Mucosa of stomach (tissue), 1 donor: ENCODE measurements around the gene CENPO.

Experiments
- H3K27me3 ChIP-seq: one replicate; pipeline ENCODE4 v1.7.0; 2013; ENCODE audit warnings: mild to moderate bottlenecking, low read length; ENCODE audit not compliant: control insufficient read depth, insufficient read depth
- H3K36me3 ChIP-seq: one replicate; pipeline ENCODE4 v1.7.0; 2013; ENCODE audit warnings: low read length; ENCODE audit not compliant: control insufficient read depth, insufficient read depth
- H3K4me1 ChIP-seq: one replicate; pipeline ENCODE4 v1.7.0; 2013; ENCODE audit warnings: mild to moderate bottlenecking, low read length; ENCODE audit not compliant: control insufficient read depth, insufficient read depth
- H3K4me3 ChIP-seq: one replicate; pipeline ENCODE4 v1.7.0; 2013; ENCODE audit warnings: low read length
- H3K9ac ChIP-seq: one replicate; pipeline ENCODE4 v1.7.0; 2013; ENCODE audit warnings: mild to moderate bottlenecking, low read length, moderate library complexity
- H3K9me3 ChIP-seq: one replicate; pipeline ENCODE4 v1.7.0; 2013; ENCODE audit warnings: mild to moderate bottlenecking, low read length, moderate library complexity; ENCODE audit not compliant: control insufficient read depth
- donor health status: Pancreatic carcinoma.

Gene CENPO

DNA sequence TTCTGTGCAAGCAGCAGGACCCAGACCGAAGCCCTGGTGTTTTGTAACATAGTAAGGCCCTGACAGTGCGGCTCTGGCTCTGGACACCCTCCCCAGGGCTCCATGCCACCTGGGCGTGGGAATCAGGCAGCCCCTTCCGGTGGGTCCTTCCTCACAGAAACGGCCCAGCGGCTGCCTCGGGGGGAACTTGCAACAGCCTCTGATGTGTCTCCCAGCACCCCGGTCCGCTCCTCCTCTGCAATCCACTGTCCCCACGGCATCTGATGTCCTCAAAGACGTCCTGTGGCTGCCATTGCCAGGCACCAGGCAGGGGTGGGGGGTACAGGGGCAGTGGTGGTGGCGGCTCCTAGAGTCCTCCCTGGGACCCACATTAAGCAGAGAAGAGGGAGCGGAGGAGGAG is 58.8 kb downstream of the CENPO start:
- Histone ChIP-seq H3K4me1 (no peaks in the 10 kb centered on the region), H3K9ac (no peak overlapping the region), H3K27me3 (no peaks in the 10 kb centered on the region), H3K9me3 (no peaks in the 10 kb centered on the region), H3K4me3 (no peak overlapping the region), H3K36me3 (no peaks in the 10 kb centered on the region)

DNA sequence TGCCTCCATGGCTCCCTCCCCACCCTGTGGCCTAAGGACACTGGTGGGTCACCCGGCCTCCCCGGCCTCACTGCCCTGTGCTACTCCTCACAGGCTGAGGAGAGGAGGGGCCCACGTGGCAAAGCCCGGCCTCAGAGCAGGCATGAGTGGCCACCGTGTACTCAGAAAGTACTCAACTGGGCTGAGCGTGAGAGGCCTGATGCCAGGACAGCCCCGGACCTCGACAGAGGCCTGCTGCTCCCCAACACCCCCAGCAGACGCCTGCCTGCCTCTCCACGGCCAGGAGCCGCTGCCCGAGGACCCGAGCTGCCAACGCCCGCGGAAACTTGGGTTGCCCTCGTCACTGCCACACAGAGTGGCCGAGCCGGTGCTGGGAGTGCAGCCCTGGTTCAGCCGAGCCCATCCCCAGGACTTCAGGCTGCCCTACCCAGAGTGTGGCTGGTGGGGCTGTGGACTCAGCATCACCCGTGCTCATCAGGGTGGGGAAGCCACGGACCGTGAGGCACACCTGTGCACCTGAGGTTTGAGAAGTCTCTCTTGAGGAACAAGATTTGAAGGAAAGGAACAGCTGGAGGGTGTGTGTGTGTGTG is 59.3 kb downstream of the CENPO start:
- Histone ChIP-seq H3K9me3 (no peaks in the 10 kb centered on the region), H3K27me3 (no peaks in the 10 kb centered on the region), H3K4me3 (no peak overlapping the region), H3K4me1 (no peaks in the 10 kb centered on the region), H3K36me3 (no peaks in the 10 kb centered on the region), H3K9ac (no peak overlapping the region)

DNA sequence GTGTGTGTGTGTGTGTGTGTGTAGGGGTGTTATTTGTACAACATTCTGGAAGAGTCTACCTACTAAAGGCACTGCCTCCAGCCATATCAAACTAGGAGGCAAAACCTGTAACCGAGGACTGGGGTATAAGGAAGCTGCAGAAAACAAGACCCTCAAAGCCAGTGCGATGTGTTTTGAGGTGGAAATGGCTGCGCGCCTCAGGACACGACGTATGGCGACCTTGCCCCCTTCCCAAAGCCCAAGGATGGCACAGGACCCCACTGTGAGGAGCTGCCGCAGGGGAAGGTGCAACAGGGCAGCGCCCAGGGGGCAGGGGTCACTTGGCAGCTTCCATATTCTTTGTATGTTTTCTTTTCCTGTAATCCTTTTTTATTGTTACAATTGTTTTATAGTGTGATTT is 59.8 kb downstream of the CENPO start:
- Histone ChIP-seq H3K4me3 (no peak overlapping the region), H3K36me3 (no peaks in the 10 kb centered on the region), H3K9me3 (no peaks in the 10 kb centered on the region), H3K4me1 (no peaks in the 10 kb centered on the region), H3K27me3 (no peaks in the 10 kb centered on the region), H3K9ac (no peak overlapping the region)

DNA sequence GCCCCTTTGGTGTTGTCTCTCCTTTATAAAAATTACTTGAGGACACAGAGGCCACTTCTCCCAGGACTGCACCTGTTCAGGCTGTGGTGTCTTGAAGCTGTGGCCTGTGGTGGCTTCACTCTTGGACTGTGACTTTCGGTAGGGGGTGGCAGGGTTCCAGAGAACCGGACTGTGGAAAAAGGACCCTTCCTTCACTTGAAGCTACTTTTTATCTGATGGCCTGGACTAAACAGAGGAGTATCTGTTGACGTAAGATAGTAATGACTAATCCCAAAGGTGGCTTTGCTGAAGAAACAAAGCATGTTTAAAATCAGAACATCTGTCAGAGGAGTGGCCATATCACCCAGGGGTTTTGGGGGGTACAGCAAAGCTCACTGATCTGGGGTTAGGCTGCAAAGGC is 60.8 kb downstream of the CENPO start:
- Histone ChIP-seq H3K4me1 (no peaks in the 10 kb centered on the region), H3K27me3 (no peaks in the 10 kb centered on the region), H3K4me3 (no peak overlapping the region), H3K36me3 (no peaks in the 10 kb centered on the region), H3K9ac (no peak overlapping the region), H3K9me3 (no peaks in the 10 kb centered on the region)

DNA sequence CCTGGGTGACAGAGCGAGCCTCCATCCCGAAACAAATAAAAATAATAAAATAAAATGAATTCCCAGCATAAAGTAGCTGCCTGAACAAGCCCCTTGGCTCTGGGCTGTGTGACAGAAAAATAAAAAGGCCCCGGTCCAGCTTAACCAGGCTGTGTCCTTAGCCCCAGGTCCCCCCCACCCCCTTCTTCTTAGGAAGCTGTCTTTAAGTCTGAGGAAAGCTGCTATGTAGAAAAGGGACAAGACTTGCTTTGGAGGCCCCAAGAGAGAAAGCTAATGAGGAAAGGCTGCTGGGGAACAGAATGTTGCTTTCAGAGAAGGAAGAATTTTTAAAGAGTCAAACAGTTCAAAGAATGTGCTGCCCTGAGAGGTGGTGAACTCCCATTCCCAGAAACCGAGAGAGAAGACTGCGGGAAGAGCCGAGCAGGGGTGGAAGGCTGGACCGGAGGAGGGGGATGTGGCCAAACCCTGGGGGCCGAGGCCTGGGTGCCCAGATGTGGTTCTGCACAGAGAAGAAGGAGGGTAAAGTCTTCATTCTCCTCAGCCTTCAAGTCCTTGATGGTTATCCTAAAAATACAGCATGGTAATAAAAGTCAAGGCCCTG is 61.9 kb downstream of the CENPO start:
- no peaks in the 10 kb centered on the region for H3K9me3 ChIP-seq
- no peak overlapping the region for H3K4me3 ChIP-seq
- H3K4me1 ChIP-seq, result no peaks in the 10 kb centered on the region
- no peaks in the 10 kb centered on the region for H3K27me3 ChIP-seq
- no peaks in the 10 kb centered on the region for H3K36me3 ChIP-seq
- no peak overlapping the region for H3K9ac ChIP-seq

DNA sequence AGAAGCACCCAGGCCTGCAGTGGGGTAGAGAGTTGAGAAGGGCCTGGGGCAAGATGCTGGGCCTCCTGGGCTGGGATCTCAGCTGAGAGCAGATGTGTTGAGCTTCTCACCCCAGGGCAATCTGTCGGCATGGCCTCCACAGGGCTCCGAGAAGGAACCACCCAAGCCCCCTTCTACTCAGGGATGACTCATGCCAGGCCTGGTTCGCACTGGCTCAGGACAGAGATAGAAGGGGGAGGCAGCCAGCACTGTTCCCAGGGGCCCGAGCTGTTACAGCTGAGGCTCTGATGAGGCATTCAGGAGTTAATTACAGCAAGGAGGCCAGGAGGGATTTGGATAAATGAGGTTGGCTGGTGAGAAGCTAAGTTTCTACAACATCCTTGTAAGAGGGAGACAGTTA is 62.5 kb downstream of the CENPO start:
- no peaks in the 10 kb centered on the region for H3K4me1 ChIP-seq
- H3K9ac ChIP-seq, result no peak overlapping the region
- H3K9me3 ChIP-seq, result no peaks in the 10 kb centered on the region
- no peaks in the 10 kb centered on the region for H3K27me3 ChIP-seq
- H3K4me3 ChIP-seq, result no peak overlapping the region
- H3K36me3 ChIP-seq, result no peaks in the 10 kb centered on the region

DNA sequence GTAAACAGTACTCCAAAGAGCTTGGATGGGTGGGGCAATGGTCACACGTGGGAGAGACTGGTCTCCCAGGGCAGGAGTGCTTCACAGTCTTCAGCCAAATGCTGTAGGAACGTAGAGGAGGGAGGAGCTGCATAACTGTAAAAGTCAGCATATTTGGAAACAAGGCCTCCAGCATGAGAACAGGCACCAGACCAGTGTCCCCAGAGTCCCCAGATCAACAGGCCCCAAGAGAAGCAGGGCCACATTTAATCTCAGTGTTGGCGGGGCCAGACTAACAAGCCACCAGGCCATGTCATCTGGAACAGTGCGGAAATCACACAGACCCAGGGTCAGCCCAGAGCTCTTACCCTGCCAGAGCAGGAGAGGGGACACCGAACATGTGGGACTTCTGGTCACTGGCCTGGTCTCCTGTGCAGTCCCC is 63.6 kb downstream of the CENPO start:
- Histone ChIP-seq H3K4me3 (no peak overlapping the region), H3K4me1 (no peaks in the 10 kb centered on the region), H3K27me3 (no peaks in the 10 kb centered on the region), H3K36me3 (no peaks in the 10 kb centered on the region), H3K9ac (no peak overlapping the region), H3K9me3 (no peaks in the 10 kb centered on the region)

DNA sequence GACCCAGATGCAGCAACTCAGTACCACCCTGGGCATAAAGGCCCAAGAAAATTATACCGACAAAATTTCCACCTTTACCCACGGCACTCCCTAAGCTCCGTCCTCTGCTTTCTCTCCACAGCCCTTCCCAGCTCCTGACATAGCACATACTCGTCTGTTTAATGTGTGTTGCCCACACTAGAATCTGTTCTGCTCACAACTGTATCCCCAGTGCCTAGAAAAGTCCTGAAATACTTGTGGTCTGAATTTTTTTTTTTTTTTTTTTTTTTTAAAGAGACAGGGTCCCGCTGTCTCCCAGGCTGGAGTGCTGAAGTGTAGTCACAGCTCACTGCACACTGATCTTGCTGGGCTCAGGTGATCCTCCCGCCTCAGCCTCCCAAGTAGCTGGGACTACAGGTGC is 64.5 kb downstream of the CENPO start:
- Histone ChIP-seq H3K27me3 (no peaks in the 10 kb centered on the region), H3K4me1 (no peaks in the 10 kb centered on the region), H3K9me3 (no peaks in the 10 kb centered on the region), H3K36me3 (no peaks in the 10 kb centered on the region), H3K9ac (no peak overlapping the region), H3K4me3 (no peak overlapping the region)

DNA sequence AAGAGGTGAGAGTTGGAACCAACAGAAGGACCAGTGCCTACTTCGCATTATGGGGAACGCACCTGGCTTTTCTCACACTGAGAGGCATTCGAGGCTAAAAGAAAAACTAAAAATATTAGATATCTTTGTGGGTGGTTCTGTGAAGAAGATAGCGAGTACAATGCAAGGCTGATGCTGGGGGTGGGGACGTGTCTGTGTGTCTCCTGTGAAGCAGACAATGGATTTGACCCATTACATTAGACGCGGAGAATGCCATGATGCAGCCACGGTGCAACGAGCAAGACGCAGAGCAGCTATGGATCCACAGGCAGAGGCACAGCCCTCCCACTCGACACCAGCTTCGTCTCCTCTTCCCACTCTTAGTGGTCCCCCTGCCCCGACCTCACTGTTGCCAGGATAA is 65.8 kb downstream of the CENPO start:
- Histone ChIP-seq H3K27me3 (no peaks in the 10 kb centered on the region), H3K4me1 (no peaks in the 10 kb centered on the region), H3K9me3 (no peaks in the 10 kb centered on the region), H3K9ac (no peak overlapping the region), H3K4me3 (no peak overlapping the region), H3K36me3 (no peaks in the 10 kb centered on the region)

DNA sequence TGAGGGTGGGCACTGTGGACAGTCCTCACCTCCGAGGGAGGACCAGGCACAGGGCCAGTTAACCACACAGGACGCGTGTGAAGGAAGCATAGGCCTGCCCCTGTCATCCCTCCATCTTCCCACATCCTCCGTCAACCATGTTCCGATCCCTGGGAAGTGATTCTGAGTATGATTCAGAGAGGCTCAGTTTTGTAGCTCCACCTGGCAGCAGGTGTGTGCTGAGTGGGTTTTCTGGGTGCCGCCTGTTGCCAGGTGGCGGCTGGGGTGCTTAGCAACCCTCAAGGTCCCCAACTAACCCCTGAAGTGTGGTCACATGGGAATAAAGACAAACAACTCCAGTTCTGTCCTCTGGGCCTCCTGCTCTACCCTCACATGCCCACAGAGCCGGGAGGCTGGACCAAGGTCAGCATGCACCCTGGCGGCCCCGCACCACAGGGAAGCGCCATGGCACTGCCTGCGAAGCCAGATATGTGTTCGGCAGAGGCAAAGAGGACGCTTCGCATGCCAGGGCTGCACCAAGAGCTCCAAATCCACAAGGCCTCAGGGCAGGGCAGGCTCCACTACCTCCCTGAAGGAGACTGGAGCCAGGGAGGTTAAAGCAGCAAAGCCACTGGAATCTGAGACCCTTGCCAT is 66.9 kb downstream of the CENPO start:
- Histone ChIP-seq H3K9me3 (no peaks in the 10 kb centered on the region), H3K9ac (no peak overlapping the region), H3K4me3 (no peak overlapping the region), H3K27me3 (no peaks in the 10 kb centered on the region), H3K4me1 (no peaks in the 10 kb centered on the region), H3K36me3 (no peaks in the 10 kb centered on the region)

DNA sequence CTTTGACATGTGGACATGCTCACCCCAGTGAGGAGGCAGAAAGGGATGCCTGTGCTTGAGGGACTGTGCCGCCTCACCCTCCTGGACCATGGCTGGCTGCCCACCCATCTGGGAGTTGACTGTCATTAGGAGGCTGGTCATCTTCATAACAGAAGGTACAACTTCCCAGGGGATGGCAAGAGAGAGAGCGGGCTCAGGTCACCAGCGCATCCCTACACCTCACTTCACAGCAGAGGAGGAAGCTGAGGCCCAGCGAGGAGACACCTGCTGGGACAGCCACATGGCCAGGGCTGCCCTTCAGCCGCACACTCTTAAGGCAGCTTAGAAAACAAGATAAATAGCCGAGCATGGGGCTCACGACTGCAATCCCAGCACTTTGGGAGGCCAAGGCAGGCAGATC is 67.4 kb downstream of the CENPO start:
- H3K9ac ChIP-seq, result no peak overlapping the region
- no peaks in the 10 kb centered on the region for H3K27me3 ChIP-seq
- H3K9me3 ChIP-seq, result no peaks in the 10 kb centered on the region
- H3K4me1 ChIP-seq, result no peaks in the 10 kb centered on the region
- H3K36me3 ChIP-seq, result no peaks in the 10 kb centered on the region
- H3K4me3 ChIP-seq, result no peak overlapping the region

DNA sequence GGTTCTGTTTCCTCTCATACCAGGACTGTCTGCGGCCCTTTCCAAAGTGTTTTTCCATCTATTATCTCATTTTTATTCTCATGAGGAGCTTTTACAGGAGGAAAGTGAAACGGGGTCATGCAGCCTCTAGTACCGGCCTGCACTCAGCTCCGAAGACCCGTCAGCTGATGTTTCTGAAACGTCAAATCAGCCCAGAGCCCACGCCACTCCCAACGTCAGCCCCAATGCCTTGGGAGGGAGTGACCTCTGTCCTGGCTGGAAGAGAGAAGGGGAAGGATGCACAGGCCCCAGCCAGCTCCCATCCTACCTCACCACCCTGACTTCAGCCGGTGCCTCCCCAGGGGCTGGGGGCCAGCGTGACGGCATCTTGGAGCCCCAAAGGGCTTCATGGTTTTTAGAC is 68.3 kb downstream of the CENPO start:
- Histone ChIP-seq H3K36me3 (no peaks in the 10 kb centered on the region), H3K27me3 (no peaks in the 10 kb centered on the region), H3K9me3 (no peaks in the 10 kb centered on the region), H3K9ac (no peak overlapping the region), H3K4me3 (no peak overlapping the region), H3K4me1 (no peaks in the 10 kb centered on the region)
